NCI-H446 (cell line): ENCODE results near the gene MOB2.

Experiments
- DNase-seq, 2 experiments: peaks; one replicate each; lab custom pipeline; 2025; lab: John Stamatoyannopoulos, UW

MOB2 gene

DNA sequence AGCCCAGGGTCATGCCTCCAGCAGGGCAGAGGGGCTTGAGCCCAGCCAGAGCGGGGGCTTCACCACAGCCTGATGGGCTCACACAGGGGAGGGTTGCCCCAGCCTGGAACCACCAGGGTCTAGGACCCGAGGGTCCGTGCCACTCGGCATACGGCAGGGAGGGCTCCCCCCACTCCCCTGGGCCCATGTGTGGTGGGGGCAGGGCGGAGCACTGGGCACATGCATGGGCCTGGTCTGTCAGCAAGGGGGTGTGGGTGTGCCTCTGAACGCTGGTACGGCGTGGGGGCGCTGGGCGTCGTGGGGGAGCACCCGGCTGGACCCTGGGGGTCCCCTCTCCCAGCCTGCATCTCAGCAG, 29.3 kb downstream of the MOB2 start:
- no peak for DNase-seq

GRCh38 chr11:1456596-1457325, 29.8 kb downstream of the MOB2 start:
- no peak for DNase-seq

DNA sequence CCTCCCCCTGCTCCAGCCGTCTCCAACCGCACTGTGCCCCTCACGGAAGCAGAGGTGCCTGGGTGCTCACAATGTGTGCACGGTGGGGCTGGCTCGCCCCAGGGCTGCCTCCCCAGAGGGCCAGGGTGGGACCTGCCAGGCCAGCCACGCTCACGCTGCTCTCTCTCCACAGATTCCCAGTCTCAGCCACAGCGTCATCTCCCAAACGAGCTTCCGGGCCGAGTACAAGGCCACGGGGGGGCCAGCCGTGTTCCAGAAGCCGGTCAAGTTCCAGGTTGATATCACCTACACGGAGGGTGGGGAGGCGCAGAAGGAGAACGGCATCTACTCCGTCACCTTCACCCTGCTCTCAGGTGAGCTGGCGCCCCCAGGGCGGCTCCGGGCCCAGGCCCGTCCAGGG, 30.4 kb downstream of the MOB2 start:
- DNase-seq: no peak

DNA sequence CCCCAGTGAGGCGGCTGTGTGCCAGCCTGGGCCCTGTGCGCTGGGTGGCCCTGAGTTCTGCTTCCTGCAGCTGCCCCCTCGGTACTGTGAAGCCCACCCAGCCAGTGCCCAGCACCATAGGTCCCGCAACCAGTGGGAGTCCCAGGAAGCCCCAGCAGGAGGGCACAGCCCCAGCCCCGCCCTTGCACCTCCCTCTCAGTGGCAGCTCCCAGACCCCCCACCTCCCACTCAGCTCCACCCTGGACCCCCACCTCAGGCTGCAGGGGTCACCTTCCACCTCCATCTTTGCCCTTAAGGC, 30.9 kb downstream of the MOB2 start:
- DNase-seq: no peak

DNA sequence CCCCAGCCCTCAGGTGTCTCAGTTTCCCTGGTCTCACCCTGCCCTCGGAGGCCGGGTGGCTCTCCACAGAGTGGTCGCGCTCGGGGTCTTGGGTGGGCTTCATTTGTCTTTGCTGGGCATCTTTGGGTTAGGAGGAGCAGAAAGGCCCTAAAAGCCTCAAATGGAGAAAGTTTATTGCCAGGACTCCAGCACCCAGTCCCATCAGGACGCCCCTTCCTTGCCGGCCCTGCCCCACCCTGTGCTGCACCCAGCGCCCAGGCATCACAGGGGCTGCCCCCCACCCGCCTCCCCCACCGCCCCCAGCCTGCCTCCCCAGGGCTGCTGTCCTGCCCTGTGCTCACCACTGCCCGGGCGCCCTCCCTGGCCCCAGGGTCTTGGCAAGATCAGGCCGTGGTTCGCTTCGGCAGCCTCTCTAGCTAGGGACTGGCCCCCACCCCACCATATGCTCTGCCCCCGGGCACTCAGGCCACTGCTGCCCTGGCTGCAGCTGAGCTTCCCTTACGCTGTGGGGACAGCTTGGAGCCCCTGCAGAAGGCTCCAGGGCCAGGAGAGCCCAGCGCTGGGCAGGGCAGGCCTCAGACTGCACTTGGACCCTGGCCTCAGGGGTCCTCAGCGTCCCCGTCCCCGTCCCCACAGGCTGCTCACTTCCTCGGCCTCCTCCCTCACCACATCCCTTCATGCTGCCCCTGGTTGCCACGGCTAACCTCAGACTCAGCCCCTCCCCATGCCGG, 31.4 kb downstream of the MOB2 start:
- no peak for DNase-seq

DNA sequence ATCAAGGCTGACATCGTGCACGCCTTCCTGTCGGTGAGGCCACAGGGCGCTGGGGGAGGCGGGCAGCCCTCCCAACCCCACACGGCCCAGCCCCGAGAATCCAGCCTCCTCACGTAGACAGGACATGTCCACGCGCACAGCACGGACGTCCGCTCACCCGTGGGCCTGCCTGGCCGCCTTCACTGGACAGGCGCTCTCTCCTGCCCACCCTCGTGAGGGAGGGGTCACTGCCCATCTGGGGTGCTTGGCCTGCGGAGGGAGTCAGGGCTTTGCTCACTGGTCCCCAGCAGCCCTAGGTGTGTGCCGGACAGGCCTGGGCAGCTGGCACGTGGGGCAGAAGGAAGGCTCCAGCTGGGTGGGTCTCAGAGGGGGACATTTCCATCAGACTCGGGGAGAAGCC, 32.0 kb downstream of the MOB2 start:
- no peak for DNase-seq

DNA sequence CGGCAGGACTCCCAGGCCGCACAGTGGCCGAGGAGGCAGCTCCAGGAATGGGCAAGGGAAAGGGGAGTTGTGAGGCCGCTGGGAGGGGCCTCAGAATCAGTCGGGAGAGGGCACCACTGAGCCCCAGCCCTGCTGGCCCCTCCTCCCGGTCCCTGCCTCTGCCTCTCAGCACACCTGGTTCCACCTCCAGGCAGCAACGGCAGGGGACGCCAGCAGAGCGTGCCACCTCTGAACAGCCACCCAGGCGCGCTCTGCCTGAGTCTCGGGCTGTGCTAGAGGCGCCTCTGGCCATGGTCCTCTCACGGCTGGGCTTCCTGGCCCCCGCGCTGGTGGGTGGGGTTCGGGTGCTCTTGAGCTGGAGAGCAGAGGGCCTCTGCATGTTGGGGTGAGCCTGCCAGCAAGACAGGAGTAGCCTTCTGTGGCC, 33.0 kb downstream of the MOB2 start:
- no peak for DNase-seq

- no peak for DNase-seq
Measured at GRCh38 chr11:1452744-1453143, 33.8 kb downstream of the MOB2 start.

DNA sequence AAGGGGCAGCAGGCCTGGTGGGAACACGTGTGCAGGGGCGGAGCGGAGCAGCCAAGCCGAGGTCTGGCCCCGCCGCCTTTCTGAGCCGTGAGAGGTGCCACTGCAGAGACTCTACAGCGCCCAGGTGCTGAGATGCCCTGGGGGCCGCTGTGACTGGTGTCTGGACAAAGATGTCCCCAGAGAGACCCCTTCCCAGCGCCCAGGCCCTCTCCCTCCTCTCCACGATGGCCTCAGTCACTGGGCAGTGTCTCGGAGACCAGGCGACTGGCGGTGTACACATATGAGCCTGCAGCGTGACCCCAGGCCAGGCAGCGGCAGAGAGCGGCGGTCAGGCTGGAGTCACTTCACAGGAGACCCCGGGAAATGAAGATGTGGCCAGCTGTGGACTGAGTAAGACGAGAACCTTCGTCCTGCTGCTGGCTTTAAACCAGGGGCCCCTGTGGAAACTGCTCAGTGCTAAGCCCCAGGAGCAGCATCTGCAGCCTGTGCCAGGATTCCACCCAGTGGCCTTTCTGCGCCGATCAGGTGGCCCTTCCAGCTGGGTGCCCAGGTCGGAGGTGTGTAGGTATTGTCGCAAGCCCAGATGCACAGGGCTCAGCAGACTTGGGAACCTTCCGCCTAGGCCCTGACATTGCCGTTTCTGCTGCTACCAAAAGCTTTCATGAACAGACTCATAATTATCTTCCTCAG, 34.7 kb downstream of the MOB2 start:
- no peak for DNase-seq

DNA sequence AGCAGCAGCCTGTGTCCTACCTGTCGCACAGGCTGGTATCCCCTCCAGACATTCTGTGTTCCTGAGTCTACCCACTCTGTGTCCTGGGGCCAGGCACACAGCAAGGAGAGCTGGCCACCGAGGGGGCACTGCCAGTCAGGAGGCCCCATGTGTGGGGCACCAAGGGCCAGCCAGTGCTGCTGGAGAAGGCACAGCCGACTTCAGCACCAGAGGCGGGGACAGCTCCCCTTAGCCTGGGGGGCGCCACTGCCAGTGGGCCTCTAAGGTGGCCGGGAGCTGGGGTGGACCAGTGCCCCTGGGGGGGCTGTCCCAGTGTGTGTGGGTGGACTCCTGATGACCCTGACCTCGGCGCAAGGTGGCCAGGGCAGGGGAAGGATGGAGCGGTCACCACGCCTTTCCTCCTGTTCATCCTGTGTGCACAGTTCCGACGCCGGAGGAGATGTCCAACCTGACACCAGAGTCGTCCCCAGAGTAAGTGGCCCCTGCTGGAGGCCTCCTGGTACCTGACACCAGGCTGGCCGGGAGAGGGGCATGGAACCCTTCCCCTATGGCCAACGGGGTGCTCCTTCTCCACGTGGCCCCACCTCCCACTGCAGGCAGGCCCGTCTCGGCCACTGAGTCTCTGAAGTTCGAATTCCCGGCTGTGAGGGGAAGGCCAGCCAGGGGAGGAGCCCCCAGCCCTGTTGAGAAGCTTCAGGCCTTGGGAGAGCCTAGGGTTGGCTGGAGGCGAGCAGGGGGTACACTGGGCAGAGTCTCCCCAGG, 35.4 kb downstream of the MOB2 start:
- no peak for DNase-seq

GRCh38 chr11:1450344-1450875, 36.2 kb downstream of the MOB2 start:
- DNase-seq: no peak

DNA sequence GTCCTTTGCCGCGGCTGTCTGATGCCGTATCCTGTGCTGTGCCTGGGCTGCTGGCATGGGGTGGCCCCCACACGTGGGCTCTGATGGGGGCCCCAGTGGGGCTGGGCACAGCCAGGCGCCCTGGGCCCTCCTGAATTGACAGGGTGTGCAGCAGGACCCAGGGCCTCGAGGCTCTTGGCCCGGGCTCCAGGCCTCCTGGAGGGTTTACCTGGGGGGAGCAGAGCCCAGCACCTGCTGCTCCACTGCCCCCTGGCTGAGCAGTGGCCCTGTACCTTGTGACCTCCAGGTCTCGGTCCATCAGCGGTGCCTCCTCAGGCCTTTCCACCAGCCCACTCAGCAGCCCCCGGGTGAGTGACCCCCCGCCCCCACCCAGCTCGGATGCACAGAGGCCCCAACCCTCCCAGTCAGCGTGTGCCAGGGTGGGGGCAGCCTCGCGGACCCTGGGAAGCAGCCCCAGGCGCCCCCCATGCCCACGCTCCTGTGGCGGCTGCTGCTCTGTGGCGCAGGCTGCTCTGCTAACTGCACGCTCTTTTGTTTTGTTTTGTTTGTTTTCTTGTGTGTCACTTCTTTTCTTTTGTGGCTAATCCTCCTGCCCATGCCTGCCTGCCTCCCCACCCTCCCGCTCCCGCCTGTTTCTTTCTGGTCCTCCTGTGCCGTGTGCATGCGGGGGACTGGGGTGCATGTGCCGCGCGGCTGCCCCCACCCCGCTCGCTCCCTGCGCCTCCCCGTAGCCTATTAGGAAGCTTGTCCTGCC, 36.9 kb downstream of the MOB2 start:
- no peak for DNase-seq

- no peak for DNase-seq
Measured at GRCh38 chr11:1448882-1449281, 37.7 kb downstream of the MOB2 start.

- DNase-seq: no peak
Measured at GRCh38 chr11:1447845-1448825, 38.4 kb downstream of the MOB2 start.

- no peak for DNase-seq
Measured at GRCh38 chr11:1446623-1447022, 40.0 kb downstream of the MOB2 start.

DNA sequence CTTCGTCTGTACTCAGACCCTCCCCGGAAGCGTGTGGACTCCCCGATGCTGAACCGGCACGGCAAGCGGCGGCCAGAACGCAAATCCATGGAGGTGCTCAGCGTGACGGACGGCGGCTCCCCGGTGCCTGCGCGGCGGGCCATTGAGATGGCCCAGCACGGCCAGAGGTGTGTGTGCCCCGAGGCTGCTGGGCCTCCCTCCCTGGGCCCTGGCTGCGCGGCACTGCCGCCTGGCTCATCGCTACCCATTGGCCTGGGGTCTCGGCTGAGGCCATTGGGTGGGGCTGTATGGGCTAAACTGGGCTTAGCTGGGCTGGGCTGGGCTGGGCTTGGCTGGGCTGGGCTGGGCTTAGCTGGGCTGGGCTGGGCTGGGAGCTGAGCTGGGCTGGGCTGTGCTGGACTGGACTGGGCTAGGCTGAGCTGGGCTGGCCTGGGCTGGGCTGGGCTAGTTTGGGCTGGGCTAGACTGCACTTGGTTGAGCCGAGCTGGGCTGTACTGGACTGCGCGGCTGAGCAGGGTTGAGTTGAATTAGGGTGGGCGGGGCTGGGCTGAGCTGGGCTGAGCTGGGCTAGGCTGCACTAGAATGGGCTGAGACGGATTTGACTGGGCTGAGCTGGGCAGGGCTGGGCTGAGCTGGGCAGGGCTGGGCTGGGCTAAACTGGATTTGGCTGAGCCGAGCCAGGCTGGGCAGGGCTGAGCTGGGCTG, 40.7 kb downstream of the MOB2 start:
- DNase-seq: no peak

DNA sequence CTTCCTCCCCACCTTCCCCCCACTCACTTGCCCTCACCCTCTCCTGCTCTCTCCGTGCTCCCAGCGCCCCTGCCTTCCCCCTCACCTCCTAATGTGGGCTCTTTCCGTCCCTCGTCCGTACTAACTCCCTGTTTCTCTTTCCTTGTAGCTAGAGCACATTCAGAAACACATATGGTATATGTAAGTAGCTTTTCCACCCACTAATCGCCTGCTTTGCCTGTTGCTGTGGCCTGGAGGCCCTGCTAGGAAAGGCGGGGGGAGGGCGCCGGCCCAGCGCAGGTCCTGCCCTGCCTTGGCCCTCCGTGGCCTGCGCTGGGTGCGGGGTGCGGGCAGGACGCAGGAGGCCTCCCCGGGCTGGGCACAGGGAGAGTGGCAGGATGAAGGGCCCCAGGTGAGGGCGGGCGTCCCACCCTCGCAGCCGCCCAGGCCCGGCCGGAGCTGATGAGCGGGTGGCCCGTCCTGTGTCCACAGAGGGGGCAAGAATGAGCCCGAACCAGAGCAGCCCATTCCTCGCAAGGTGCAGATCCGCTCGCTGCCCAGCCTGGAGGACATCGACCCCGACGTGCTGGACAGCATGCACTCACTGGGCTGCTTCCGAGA, 41.7 kb downstream of the MOB2 start:
- DNase-seq: no peak

DNA sequence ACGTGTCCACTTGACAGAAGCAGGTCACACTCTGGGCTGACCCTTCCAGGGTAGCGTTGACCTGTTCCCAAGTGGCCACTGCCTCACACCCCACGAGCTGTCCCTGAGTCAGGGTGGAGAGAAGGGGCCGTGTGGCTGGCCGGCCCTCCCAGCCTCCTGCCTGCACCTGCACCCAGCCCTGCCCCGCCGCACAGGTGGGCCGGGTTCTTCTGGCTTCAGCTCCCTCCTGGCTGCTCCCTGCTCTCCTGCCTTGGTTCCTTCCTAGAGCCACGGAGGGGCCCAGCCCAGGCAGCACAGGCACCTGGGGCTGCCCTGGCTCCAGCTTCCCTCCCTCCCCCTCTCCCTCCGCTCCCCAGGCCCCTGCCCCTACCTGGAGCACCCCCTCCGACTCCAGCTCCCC, 42.3 kb downstream of the MOB2 start:
- DNase-seq: no peak

GRCh38 chr11:1443737-1444136, 42.8 kb downstream of the MOB2 start:
- no peak for DNase-seq
